ENCODE data around the gene ACSL3.

The ACSL3 gene

GRCh38 chr2:222950638-222951285, 89.9 kb downstream of the ACSL3 start:
- in situ Hi-C loops (cut with MboI; ENCODE audit: low pct_unique_long_range_greater_than_20kb, low sequenced_read_pairs), result no loop called here
- DNase-seq, result no peak

GRCh38 chr2:222952204-222952603, 91.4 kb downstream of the ACSL3 start:
- DNase-seq, result no peak
- in situ Hi-C loops (cut with MboI; ENCODE audit: low pct_unique_long_range_greater_than_20kb, low sequenced_read_pairs), result no loop called here

- in situ Hi-C loops (cut with MboI; ENCODE audit: low pct_unique_long_range_greater_than_20kb, low sequenced_read_pairs), result no loop called here
- DNase-seq, result no peak
Observed at GRCh38 chr2:222955008-222955407, 94.2 kb downstream of the ACSL3 start.

GRCh38 chr2:222959358-222959757, 98.5 kb downstream of the ACSL3 start:
- in situ Hi-C loops (cut with MboI; ENCODE audit: low pct_unique_long_range_greater_than_20kb, low sequenced_read_pairs), result no loop called here
- no peak for DNase-seq

- in situ Hi-C loops (cut with MboI; ENCODE audit: low pct_unique_long_range_greater_than_20kb, low sequenced_read_pairs), result no loop called here
- DNase-seq, result no peak
Observed at GRCh38 chr2:222960126-222960525, 99.3 kb downstream of the ACSL3 start.

- in situ Hi-C loops (cut with MboI; ENCODE audit: low pct_unique_long_range_greater_than_20kb, low sequenced_read_pairs), result no loop called here
- no peak for DNase-seq
Observed at GRCh38 chr2:222963641-222964040, 102.8 kb downstream of the ACSL3 start.

- in situ Hi-C loops (cut with MboI; ENCODE audit: low pct_unique_long_range_greater_than_20kb, low sequenced_read_pairs), result no loop called here
- no peak for DNase-seq
Observed at GRCh38 chr2:222964376-222965031, 103.7 kb downstream of the ACSL3 start.

GRCh38 chr2:222965555-222965954, 104.7 kb downstream of the ACSL3 start:
- in situ Hi-C loops (cut with MboI; ENCODE audit: low pct_unique_long_range_greater_than_20kb, low sequenced_read_pairs), result no loop called here
- DNase-seq, result no peak

GRCh38 chr2:222968550-222969155, 107.8 kb downstream of the ACSL3 start:
- in situ Hi-C loops (cut with MboI; ENCODE audit: low pct_unique_long_range_greater_than_20kb, low sequenced_read_pairs), result no loop called here
- DNase-seq, result no peak

GRCh38 chr2:222969491-222969890, 108.7 kb downstream of the ACSL3 start:
- in situ Hi-C loops (cut with MboI; ENCODE audit: low pct_unique_long_range_greater_than_20kb, low sequenced_read_pairs), result no loop called here
- no peak for DNase-seq

- in situ Hi-C loops (cut with MboI; ENCODE audit: low pct_unique_long_range_greater_than_20kb, low sequenced_read_pairs), result no loop called here
- DNase-seq, result no peak
Observed at GRCh38 chr2:222972420-222972819, 111.6 kb downstream of the ACSL3 start.

GRCh38 chr2:222973237-222973636, 112.4 kb downstream of the ACSL3 start:
- in situ Hi-C loops (cut with MboI; ENCODE audit: low pct_unique_long_range_greater_than_20kb, low sequenced_read_pairs), result no loop called here
- no peak for DNase-seq

- DNase-seq, result no peak
- in situ Hi-C loops (cut with MboI; ENCODE audit: low pct_unique_long_range_greater_than_20kb, low sequenced_read_pairs), result no loop called here
Observed at GRCh38 chr2:222973733-222974132, 112.9 kb downstream of the ACSL3 start.

GRCh38 chr2:222976521-222977061, 115.8 kb downstream of the ACSL3 start:
- in situ Hi-C loops (cut with MboI; ENCODE audit: low pct_unique_long_range_greater_than_20kb, low sequenced_read_pairs), result no loop called here
- no peak for DNase-seq

GRCh38 chr2:222977121-222977520, 116.3 kb downstream of the ACSL3 start:
- in situ Hi-C loops (cut with MboI; ENCODE audit: low pct_unique_long_range_greater_than_20kb, low sequenced_read_pairs), result no loop called here
- DNase-seq, result no peak

GRCh38 chr2:222978850-222979249, 118.0 kb downstream of the ACSL3 start:
- DNase-seq, result no peak
- in situ Hi-C loops (cut with MboI; ENCODE audit: low pct_unique_long_range_greater_than_20kb, low sequenced_read_pairs), result no loop called here

GRCh38 chr2:222979484-222979883, 118.6 kb downstream of the ACSL3 start:
- in situ Hi-C loops (cut with MboI; ENCODE audit: low pct_unique_long_range_greater_than_20kb, low sequenced_read_pairs), result no loop called here
- DNase-seq, result no peak

GRCh38 chr2:222982010-222982908, 121.4 kb downstream of the ACSL3 start:
- in situ Hi-C loops (cut with MboI; ENCODE audit: low pct_unique_long_range_greater_than_20kb, low sequenced_read_pairs), result no loop called here

GRCh38 chr2:222982909-222983265, 122.1 kb downstream of the ACSL3 start:
- DNase-seq, result no peak
- in situ Hi-C loops (cut with MboI; ENCODE audit: low pct_unique_long_range_greater_than_20kb, low sequenced_read_pairs), result no loop called here

More at GRCh38 chr2:222982010-222982908, 121.4 kb downstream of the ACSL3 start:
- peak; percentile 50 for DNase-seq
